ENCODE results near the gene PAK4.
"Not testable (repeated sequence)": the region's sequence is repeated elsewhere in the genome, so short reads cannot be mapped to it uniquely, and the experiment has no call there.

The PAK4 gene

DNA sequence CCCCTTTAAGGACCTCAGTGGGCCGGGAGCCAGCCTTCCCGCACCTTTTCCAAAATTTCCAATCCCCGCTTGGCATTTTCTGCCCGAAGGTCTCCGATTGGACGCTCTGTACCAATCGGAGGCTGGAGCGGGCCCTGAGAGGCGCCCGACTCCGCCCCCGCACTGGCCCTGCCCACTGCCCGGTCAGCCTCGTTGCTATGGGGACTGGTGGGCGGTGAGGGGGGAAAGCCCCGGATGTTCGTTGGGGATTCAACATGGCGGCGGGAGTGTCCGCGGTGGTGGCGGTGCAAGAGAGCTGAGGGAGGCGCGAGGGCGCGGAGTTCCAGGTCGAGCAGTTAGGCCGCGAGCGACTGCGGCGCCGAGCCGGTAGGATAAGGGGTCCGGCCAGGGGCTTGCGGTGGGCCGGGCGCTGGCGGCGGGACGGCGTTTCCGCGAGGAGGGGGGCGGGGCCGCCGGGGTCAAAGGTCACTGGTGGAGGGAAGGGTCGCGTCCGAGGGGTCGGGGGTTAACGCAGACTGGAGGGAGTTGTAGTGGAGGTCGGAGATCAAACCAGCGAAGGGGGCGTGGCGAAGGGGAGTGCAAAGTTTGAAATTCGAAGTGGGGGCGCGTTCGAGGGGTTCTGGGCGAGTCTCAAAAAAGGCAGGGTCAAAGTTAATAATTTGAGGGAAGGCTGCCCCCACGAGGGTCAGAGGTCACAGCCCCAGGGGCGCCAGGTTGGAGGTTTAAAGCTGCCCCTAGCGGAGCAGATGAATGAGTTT lies at the start of gene PAK4:
Gene PAK4, plus strand, starts transcription at position 233 of the 758 bp plus-strand sequence. CDS start 43,768 bp downstream, outside the sequence.
- peak; percentile 96 for DNase-seq (ENCODE audit: low read depth)

- DNase-seq (ENCODE audit: low read depth): no peak
Observed at GRCh38 chr19:39077323-39077722, 48.3 kb upstream of the PAK4 start.

- peak; percentile 98 for DNase-seq (ENCODE audit: low read depth)
Observed at GRCh38 chr19:39078436-39079200, 47.0 kb upstream of the PAK4 start.

DNA sequence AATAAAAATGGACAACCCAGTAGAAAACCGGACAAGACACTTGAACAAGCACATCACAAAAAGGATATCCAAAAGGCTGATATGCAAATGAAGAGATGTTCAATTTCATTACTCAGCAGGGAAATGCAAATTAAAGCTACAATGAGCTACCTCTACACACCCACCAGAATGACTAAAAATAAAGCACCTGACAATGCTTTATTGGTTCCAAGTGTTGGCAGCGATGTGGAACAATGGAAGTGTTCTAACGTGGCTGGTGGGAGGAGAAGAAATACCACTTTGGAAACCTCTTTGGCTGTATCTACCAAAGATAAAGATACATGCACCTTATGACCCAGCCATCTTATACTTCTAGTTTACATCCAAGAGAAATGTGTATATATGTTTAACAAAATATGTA lies 45.2 kb upstream of the PAK4 start:
- DNase-seq (ENCODE audit: low read depth): no peak

GRCh38 chr19:39082167-39082566 lies 43.4 kb upstream of the PAK4 start:
- no peak for DNase-seq (ENCODE audit: low read depth)

GRCh38 chr19:39082745-39083598 lies 42.6 kb upstream of the PAK4 start:
- no peak for DNase-seq (ENCODE audit: low read depth)

- DNase-seq (ENCODE audit: low read depth): no peak
Observed at GRCh38 chr19:39083599-39083982, 42.0 kb upstream of the PAK4 start.

DNA sequence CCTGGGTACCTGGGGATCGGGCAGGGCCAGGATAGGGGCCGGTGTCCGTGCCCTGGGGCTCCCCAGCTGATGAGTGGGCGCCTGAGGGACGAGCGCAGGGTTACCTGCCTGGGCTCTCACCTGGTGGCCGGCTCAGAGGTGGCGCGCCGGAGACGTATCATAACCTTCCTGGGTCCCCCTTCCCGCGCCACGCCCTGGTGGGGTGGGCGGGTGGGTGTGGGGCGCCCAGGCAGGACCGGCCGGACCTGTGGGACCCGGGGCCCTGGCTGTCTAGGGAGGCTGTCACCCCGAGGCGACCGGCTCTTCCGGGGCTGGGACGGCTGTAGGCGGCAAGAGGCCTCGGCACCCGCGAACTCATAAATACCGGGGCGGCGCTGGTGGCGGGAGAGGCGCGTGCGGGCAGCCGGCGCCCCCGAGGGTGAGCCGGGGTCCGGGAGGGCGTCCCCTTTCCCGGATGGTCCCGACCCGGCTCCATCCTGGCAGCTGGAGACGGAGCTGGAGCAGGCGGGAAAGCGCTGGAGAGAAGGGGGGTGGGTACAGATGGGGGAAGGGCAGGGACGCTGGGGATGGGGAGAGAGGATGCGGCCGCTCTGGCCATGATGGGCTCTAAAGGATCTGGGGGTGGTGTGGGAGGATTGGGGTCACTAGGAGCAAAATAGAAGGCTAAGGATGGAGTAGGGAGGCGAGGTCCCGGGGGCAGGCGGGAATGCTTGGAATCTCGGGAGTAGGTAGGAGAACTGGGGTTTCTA lies 41.4 kb upstream of the PAK4 start, which contains the start of gene ACP7:
Gene ACP7, plus strand, starts transcription at position 386 of the 749 bp plus-strand sequence. CDS start 902 bp downstream, outside the sequence.
- no peak for DNase-seq (ENCODE audit: low read depth)

DNA sequence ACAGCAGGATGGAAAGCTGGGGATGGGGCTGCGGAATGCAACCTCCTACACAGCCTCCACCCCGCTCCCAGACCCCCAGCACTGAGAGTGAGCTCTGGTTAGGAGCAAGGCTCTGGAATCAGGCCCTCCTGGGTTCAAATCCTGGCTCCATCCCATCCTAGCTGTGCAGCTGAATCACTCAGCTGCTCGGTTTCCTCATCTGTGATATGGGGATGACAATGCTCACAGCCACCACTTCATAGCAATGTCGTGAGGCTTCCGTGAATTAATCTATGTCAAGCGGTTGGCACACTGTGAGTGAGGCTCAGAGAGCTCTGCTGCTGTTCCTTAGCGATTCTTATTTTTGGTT lies 40.9 kb upstream of the PAK4 start:
- DNase-seq (ENCODE audit: low read depth): no peak

DNA sequence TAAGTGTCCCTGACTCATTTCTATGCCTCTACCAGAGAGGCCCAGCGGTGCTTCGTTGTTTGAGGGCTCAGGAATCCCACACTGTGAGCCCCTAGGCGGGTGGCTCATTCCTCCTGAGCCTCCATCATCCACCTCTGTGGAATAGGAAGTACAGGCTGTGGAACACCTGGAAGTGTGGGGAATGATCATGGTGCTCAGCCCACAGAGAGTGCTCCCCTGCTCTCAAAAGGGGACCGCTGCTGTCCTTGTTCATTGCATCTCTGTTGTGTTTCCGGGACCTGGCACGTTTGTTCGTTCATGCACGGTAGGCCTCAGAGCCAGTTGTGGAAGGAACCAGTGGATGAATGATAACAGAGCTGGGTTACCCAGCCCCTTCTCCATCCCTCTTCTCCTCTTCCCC lies 40.2 kb upstream of the PAK4 start:
- no peak for DNase-seq (ENCODE audit: low read depth)

- DNase-seq (ENCODE audit: low read depth): no peak
Observed at GRCh38 chr19:39086386-39086785, 39.2 kb upstream of the PAK4 start.

- DNase-seq (ENCODE audit: low read depth): no peak
Observed at GRCh38 chr19:39087907-39088686, 37.5 kb upstream of the PAK4 start.

DNA sequence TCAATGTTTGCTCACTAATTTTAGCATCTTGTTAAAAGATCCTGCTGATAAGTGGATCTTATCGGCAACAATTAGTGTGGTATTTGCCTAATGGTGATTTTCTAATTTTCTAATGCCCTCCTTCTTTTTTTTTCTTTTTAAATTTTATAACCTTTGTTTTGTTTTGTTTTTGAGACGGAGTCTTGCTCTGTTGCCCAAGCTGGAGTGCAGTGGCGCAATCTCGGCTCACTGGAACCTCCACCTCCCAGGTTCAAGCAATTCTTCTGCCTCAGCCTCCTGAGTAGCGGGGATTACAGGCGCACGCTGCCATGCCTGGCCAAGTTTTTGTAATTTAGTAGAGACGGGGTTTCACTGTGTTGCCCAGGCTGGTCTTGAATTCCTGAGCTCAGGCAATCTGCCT lies 35.6 kb upstream of the PAK4 start:
- not testable (repeated sequence) for DNase-seq (ENCODE audit: low read depth)

DNA sequence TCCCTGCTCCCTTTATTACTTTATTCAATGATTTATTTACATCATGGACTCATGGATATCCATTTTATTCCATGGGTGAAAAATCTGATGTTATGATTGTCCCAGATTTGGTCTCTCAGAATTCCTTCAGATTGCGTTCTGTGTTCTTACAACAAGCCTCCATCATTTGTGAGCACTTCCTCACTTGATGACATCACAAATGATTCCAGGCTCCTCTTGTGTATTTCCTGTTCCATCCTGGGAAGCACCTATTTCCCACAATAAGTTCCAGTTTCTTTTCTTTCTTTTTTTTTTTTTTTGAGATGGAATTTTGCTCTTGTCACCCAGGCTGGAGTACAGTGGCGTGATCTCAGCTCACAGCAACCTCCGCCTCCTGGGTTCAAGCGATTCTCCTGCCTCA lies 34.7 kb upstream of the PAK4 start:
- DNase-seq (ENCODE audit: low read depth): no peak

GRCh38 chr19:39095799-39096540 lies 29.6 kb upstream of the PAK4 start:
- not testable (repeated sequence) for DNase-seq (ENCODE audit: low read depth)

DNA sequence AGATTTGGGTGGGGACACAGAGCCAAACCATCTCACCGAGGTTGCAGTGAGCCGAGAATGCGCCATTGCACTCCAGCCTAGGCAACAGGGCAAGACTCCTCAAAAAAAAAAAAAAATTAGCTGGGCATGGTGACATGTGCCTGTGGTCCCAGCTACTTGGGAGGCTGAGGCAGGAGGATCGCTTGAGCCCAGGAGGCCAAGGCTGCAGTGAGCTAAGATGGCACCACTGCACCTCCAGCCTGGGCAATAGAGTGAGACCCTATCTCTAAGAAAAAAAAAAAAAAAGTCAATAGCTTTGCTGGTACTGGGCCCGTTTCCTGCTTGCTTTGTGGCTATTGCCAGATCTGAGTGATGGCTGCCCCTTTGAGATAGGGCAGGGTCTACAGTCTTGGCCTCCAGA lies 28.3 kb upstream of the PAK4 start:
- DNase-seq (ENCODE audit: low read depth): no peak

GRCh38 chr19:39097721-39098120 lies 27.9 kb upstream of the PAK4 start:
- DNase-seq (ENCODE audit: low read depth): no peak

- DNase-seq (ENCODE audit: low read depth): no peak
Observed at GRCh38 chr19:39098365-39099269, 27.0 kb upstream of the PAK4 start.

GRCh38 chr19:39099341-39099740 lies 26.2 kb upstream of the PAK4 start:
- DNase-seq (ENCODE audit: low read depth): no peak

Measured in amniotic epithelial cell (primary cell).